GM10847 (cell line): Measurements from ENCODE around the gene KLHL6.

Experiments used
- POLR2A ChIP-seq: IDR thresholded peaks from 2 replicates; pipeline ENCODE4 v1.6.1; 2011; ENCODE audit not compliant: insufficient read length; ENCODE audit errors: extremely low read depth

KLHL6 gene

GRCh38 chr3:183540501-183541234, 14.8 kb downstream of the KLHL6 start:
- no peak for TF ChIP-seq POLR2A

- no peak for TF ChIP-seq POLR2A
Observed at GRCh38 chr3:183539811-183540210, 15.7 kb downstream of the KLHL6 start.

GRCh38 chr3:183538486-183538885, 17.0 kb downstream of the KLHL6 start:
- no peak for TF ChIP-seq POLR2A

- no peak for TF ChIP-seq POLR2A
Observed at GRCh38 chr3:183537295-183537730, 18.2 kb downstream of the KLHL6 start.

GRCh38 chr3:183536238-183536880, 19.1 kb downstream of the KLHL6 start:
- TF ChIP-seq POLR2A, result no peak

- TF ChIP-seq POLR2A, result no peak
Observed at GRCh38 chr3:183534249-183534648, 21.3 kb downstream of the KLHL6 start.

- no peak for TF ChIP-seq POLR2A
Observed at GRCh38 chr3:183533412-183534132, 21.9 kb downstream of the KLHL6 start.

GRCh38 chr3:183532620-183533411, 22.7 kb downstream of the KLHL6 start:
- no peak for TF ChIP-seq POLR2A

- no peak for TF ChIP-seq POLR2A
Observed at GRCh38 chr3:183529717-183530116, 25.8 kb downstream of the KLHL6 start.

GRCh38 chr3:183529185-183529584, 26.3 kb downstream of the KLHL6 start:
- no peak for TF ChIP-seq POLR2A

GRCh38 chr3:183527428-183528379, 27.8 kb downstream of the KLHL6 start:
- TF ChIP-seq POLR2A, result no peak

GRCh38 chr3:183526838-183527427, 28.6 kb downstream of the KLHL6 start:
- TF ChIP-seq POLR2A, result no peak

GRCh38 chr3:183524476-183524875, 31.0 kb downstream of the KLHL6 start:
- TF ChIP-seq POLR2A, result no peak

GRCh38 chr3:183519891-183520290, 35.6 kb downstream of the KLHL6 start:
- no peak for TF ChIP-seq POLR2A
